HG03196 (cell line): Measurements from ENCODE around the gene FAM83C.
A peak's percentile ranks its signal among the peaks of the same experiment; 100 is the strongest.

Experiments used
- ATAC-seq: cut with Tn5 transposase; IDR thresholded peaks from one replicate; pipeline ENCODE4 v1.9.1; 2021; ENCODE audit not compliant: unreplicated experiment

The FAM83C gene

GRCh38 chr20:35284992-35285805, 7.0 kb downstream of the FAM83C start:
- ATAC-seq: no peak

- ATAC-seq: no peak
Observed at GRCh38 chr20:35284267-35284991, 7.8 kb downstream of the FAM83C start, which contains the start of gene EIF6. EIF6 (minus strand) TSS chr20:35284772; CDS start chr20:35284487, 285 bp downstream.

GRCh38 chr20:35283441-35284266, 8.6 kb downstream of the FAM83C start:
- no peak for ATAC-seq

- ATAC-seq: no peak
Observed at GRCh38 chr20:35281506-35282101, 10.6 kb downstream of the FAM83C start.

DNA sequence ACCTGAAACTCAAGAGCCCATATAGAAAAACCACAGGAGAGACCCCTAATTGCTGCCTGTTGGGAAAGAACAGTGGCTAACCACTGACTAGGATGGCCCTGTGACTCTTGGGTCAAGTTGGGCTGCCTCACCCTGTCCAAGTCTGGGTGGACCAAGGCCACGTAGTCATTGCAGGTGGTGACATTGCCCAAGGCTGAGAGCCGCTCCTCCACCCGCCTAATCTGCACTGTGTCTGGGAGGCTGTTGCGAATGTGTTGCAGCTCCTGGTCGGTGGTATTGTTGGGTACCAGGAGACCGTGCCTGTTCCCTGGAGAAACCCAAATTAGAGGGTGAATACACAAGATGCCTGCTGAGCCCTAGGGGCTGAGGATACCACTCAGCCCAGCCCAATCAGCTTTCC, 11.7 kb downstream of the FAM83C start:
- ATAC-seq: no peak

DNA sequence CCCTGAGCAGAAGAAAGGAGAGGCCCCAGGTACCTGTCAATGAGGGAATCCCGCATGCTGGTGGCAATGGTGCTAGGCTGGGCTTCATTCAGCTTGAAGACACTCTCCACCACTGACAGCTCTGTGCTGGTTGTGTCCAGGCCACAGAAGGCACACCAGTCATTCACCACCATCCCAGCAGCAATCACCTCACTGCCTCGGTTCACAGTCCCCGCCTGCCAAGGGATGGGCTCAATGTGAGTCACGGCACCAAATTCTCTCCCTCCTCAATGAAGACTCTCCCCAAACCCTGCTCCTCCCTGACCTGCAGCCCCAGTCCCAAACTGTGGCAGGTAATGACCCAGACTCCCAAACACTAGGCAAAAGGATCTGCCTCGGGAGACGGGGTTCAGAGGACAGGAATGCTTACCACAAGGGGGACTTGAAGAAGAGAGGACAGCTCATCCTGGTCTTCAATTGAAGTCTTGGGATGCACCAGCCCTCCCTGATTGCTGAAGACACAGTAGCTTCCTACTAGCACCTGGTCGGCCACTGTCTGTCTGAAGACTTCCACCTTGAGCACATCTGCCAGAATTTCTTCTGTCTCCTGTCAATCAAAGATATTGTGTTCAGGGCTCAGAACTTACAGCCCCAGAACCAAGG, 12.6 kb downstream of the FAM83C start:
- ATAC-seq: no peak

DNA sequence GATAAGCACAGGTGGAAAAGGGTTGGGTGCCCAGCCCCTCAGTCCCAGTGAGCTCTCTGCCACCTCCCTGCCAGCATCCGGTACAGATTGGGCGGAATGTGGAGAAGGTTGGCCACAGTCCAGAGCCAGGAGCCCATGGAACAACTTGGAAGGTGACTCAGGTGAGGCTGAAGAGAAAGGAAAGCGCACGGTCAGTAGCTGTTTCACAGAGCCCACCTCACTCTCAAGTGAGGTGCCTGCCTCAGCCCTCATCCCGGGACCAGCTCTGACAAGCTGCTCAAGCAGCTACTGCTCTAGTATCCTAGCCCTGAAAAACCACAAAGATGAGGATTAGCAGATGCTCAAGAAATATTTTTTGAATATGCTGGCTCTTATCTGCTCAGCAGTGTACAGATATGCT, 13.2 kb downstream of the FAM83C start:
- no peak for ATAC-seq

- peak; percentile 67 for ATAC-seq
Observed at GRCh38 chr20:35277531-35278395, 14.5 kb downstream of the FAM83C start, which contains the start of gene MMP24OS. MMP24OS (minus strand) TSS chr20:35278122; CDS start chr20:35277929, 193 bp downstream.

GRCh38 chr20:35277127-35277526, 15.1 kb downstream of the FAM83C start:
- no peak for ATAC-seq

- no peak for ATAC-seq
Observed at GRCh38 chr20:35276408-35276807, 15.8 kb downstream of the FAM83C start.

GRCh38 chr20:35275741-35276251, 16.4 kb downstream of the FAM83C start:
- ATAC-seq: no peak

DNA sequence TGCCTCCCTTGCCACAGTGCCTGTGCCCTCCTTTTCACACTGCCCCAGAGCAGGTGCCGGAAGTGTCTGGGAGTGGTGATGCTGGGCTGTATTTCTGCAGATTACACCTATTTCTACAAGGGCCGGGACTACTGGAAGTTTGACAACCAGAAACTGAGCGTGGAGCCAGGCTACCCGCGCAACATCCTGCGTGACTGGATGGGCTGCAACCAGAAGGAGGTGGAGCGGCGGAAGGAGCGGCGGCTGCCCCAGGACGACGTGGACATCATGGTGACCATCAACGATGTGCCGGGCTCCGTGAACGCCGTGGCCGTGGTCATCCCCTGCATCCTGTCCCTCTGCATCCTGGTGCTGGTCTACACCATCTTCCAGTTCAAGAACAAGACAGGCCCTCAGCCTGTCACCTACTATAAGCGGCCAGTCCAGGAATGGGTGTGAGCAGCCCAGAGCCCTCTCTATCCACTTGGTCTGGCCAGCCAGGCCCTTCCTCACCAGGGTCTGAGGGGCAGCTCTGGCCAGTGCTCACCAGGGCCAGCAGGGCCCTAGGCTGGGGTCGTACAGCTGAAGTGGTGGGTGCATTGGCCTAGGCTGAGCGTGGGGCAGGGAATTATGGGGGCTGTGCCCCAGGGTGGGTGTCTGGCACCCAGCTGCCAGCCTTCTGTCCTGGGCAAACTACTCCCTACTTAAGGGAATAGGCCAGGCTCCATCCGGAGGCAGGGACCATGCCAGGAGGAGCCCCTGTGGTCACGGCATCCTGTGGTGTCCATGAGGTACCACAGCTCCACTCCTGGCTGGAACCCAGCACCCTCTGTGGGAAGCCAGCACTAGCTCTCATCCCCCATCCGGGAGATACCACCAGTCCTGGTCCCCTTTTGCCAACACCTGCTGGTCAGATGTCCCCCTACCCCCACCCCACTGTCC, 17.8 kb downstream of the FAM83C start:
- no peak for ATAC-seq

DNA sequence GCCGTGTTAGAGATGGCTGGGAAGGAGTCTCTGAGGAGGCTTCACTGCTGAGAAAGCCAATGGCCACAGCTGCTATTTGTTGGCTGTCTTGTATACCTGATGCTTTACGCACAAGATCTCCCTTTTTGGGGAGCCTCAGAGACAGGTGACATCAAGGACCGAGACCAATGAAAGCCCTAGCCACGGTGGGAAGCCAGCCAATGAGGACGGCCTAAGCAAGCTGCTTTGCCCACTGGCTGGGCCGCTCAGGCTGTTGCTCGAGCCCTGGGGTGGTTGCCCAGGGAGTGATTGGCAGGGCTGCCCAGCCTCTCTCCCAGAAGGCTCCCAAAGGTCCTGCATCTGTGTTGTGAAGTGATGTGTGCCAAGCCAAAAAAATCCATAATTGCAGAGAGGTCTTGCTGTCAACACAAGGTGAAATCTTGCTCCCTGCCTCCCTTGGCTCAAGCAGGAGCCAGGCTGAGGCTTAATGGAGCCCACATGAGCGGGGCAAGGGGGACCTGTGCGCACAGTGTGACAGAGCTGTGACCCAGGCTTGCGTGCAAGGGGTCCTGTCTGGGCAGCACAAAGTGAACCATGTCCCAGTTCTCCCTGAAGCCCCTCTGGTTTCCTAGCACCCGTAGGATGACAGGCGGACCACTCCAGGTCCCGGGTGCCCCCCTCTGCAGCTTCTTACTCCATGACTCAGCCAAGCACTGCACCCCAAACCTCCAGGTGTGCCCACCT, 18.6 kb downstream of the FAM83C start:
- ATAC-seq: no peak

GRCh38 chr20:35271904-35272303, 20.3 kb downstream of the FAM83C start:
- ATAC-seq: no peak

DNA sequence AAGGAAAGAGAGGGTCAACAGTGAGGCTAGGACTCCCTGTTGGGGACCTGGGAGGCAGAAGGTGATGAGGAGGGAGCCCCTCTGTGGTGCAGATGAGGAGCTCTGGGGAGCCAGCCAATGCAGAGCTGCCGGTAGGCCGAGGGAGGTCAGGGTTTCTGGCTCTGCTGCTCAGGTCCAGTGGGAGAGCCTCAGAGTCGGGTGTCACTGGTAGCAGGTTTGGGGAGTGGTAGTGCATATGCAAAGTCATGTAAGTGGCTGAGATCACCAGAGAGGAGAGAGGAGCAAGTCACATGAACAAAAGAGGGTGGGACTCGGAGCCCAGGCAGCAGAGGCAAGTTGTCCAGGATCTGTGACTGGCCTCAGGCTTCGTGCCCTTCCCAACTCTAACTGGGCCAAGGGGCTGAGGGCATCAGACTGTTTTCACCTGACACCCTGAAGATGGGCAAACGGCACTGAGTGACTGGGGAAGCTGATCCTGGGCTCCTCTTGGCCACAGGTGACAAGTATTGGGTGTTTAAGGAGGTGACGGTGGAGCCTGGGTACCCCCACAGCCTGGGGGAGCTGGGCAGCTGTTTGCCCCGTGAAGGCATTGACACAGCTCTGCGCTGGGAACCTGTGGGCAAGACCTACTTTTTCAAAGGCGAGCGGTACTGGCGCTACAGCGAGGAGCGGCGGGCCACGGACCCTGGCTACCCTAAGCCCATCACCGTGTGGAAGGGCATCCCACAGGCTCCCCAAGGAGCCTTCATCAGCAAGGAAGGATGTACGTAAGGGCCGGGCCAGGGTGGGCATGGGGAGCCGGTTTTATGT, 20.9 kb downstream of the FAM83C start:
- no peak for ATAC-seq

- no peak for ATAC-seq
Observed at GRCh38 chr20:35270021-35270902, 22.0 kb downstream of the FAM83C start.
